SU-DHL-6 (cell line): Measurements from ENCODE around the gene C1orf52.

Experiments
- H2AFZ ChIP-seq: fragments of 200-600 bp; sonication (generic); 2 replicates; pipeline ENCODE4 v1.6.1; 2014; ENCODE audit warnings: low read depth, mild to moderate bottlenecking, moderate library complexity, mixed read lengths, antibody characterized with exemption, low read length; ENCODE audit not compliant: severe bottlenecking
- H3F3A ChIP-seq: fragments of 200-600 bp; shearing (Covaris generic); 2 replicates; pipeline ENCODE4 v1.6.0; 2016; ENCODE audit warnings: antibody characterized with exemption, mild to moderate bottlenecking; ENCODE audit not compliant: insufficient read depth
- H3K27ac ChIP-seq: fragments of 200-600 bp; sonication (generic); 2 replicates; pipeline ENCODE4 v1.5.1; 2016; ENCODE audit warnings: low read depth, mild to moderate bottlenecking, low read length, moderate library complexity, mixed read lengths
- H3K27me3 ChIP-seq: fragments of 200-600 bp; sonication (generic), shearing (Covaris generic); 2 replicates; pipeline ENCODE4 v1.6.0; 2014; ENCODE audit warnings: mild to moderate bottlenecking, low read length
- H3K36me3 ChIP-seq: fragments of 200-600 bp; sonication (generic); 2 replicates; pipeline ENCODE4 v1.6.1; 2014; ENCODE audit warnings: mild to moderate bottlenecking, low read length, mixed read lengths
- H3K4me2 ChIP-seq: fragments of 300-600, 200-600 bp; shearing (Covaris generic), sonication (generic); 2 replicates; pipeline ENCODE4 v1.6.0; 2014; ENCODE audit warnings: low read length, low read depth, mild to moderate bottlenecking; ENCODE audit not compliant: poor library complexity, severe bottlenecking
- H3K4me3 ChIP-seq: fragments of 200-600 bp; sonication (generic); 2 replicates; pipeline ENCODE4 v1.5.1; 2014; ENCODE audit warnings: antibody characterized with exemption, low read length, mild to moderate bottlenecking, mixed read lengths; ENCODE audit not compliant: insufficient read depth, poor library complexity, severe bottlenecking
- H3K79me2 ChIP-seq: fragments of 200-600 bp; sonication (generic); 2 replicates; pipeline ENCODE4 v1.6.1; 2014; ENCODE audit warnings: mild to moderate bottlenecking, low read length, moderate library complexity; ENCODE audit not compliant: insufficient read depth
- H3K9ac ChIP-seq: fragments of 200-600 bp; sonication (generic); 2 replicates; pipeline ENCODE4 v1.7.0; 2014; ENCODE audit warnings: mild to moderate bottlenecking, low read length
- H3K9me2 ChIP-seq: fragments of 200-600 bp; sonication (generic); replicated peaks from 2 replicates; pipeline ENCODE4 v1.6.1; 2014; ENCODE audit warnings: low read length; ENCODE audit not compliant: insufficient read depth
- H3K9me3 ChIP-seq: fragments of 200-600 bp; sonication (generic); 2 replicates; pipeline ENCODE4 v1.6.1; 2014; ENCODE audit warnings: low read length, mixed read lengths; ENCODE audit not compliant: insufficient read depth
- H4K20me1 ChIP-seq: fragments of 200-600 bp; sonication (generic); 2 replicates; pipeline ENCODE4 v1.6.1; 2014; ENCODE audit warnings: low read depth, mild to moderate bottlenecking, antibody characterized with exemption, low read length, moderate library complexity, mixed read lengths
- EZH2phosphoT487 ChIP-seq: fragments of 200-600 bp; sonication (generic), shearing (Covaris generic); conservative IDR thresholded peaks from 2 replicates; pipeline ENCODE4 v1.6.1; 2018; ENCODE audit warnings: mild to moderate bottlenecking, antibody characterized with exemption, low read length, moderate library complexity, mixed read lengths
- TF ChIP-seq, protein P1 (sequence below): fragments of 200-600 bp; sonication (generic); IDR thresholded peaks from one replicate; pipeline ENCODE4 v1.5.1; 2017; ENCODE audit warnings: antibody characterized with exemption, mild to moderate bottlenecking, low read length, moderate library complexity; ENCODE audit not compliant: insufficient read depth, poor library complexity, severe bottlenecking

The C1orf52 gene

DNA sequence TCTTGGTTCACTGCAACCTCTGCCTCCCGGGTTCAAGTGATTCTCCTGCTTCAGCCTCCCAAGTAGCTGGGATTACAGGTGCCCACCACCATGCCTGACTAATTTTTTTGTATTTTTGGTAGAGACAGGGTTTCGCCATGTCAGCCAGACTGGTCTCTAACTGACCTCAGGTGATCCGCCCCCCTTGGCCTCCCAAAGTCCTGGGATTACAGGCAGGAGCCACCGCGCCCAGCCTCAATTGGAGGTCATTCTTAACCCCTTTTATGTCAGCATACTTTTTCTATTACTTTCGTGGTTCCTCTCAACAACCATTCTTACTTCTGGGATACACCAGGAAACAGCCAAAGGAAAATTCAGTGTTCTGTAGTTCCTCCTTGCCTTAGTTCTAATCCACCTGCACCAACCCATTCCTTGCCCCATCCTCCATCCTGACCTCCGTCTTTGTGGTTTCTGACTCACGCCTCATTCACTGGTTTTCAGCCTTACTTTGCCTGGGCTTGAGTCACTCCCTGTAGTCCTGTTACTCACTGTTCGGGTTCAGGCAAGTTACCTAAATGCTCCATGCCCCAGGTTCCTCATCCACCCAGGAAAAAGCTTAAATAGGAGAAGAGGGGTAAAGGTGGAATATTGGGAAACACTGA is 29.9 kb upstream of the C1orf52 start:
- TF ChIP-seq, protein P1, sequence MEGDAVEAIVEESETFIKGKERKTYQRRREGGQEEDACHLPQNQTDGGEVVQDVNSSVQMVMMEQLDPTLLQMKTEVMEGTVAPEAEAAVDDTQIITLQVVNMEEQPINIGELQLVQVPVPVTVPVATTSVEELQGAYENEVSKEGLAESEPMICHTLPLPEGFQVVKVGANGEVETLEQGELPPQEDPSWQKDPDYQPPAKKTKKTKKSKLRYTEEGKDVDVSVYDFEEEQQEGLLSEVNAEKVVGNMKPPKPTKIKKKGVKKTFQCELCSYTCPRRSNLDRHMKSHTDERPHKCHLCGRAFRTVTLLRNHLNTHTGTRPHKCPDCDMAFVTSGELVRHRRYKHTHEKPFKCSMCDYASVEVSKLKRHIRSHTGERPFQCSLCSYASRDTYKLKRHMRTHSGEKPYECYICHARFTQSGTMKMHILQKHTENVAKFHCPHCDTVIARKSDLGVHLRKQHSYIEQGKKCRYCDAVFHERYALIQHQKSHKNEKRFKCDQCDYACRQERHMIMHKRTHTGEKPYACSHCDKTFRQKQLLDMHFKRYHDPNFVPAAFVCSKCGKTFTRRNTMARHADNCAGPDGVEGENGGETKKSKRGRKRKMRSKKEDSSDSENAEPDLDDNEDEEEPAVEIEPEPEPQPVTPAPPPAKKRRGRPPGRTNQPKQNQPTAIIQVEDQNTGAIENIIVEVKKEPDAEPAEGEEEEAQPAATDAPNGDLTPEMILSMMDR = no peak
- no peak for TF ChIP-seq EZH2phosphoT487
- Histone ChIP-seq H3K4me3 (no peak overlapping the region), H3K4me2 (no peak overlapping the region), H3K79me2 (no peaks in the 10 kb centered on the region), H3K9ac (no peak overlapping the region), H3K27ac (no peak overlapping the region), H3K27me3 (no peaks in the 10 kb centered on the region), H3K36me3 (no peaks in the 10 kb centered on the region), H4K20me1 (no peaks in the 10 kb centered on the region), H3K9me3 (no peaks in the 10 kb centered on the region), H3K9me2 (no peaks in the 10 kb centered on the region), H2AFZ (no peak overlapping the region), H3F3A (no peaks in the 10 kb centered on the region)

DNA sequence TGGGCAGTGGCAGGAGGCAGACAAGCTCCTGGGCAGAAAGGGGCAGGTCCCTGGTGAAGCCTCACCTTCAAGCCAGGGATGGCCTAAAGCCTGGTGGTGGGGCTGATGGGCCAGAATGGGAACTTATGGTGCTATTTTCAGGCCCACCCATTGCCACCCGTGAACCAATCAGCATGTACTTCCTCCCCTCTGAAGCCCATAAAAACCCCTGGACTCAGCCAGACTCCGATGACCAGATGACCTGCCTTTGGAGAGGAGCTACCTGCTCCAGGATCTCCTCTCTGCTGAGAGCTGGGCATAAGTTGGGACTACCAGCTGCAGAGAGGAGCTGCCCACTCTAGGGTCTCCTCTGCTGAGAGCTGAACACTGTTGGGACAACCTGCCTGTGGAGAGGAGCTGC is 24.7 kb upstream of the C1orf52 start:
- Histone ChIP-seq H3K9me3 (no peaks in the 10 kb centered on the region), H3K36me3 (no peaks in the 10 kb centered on the region), H3K27me3 (no peaks in the 10 kb centered on the region), H3K9me2 (no peaks in the 10 kb centered on the region), H3K79me2 (no peaks in the 10 kb centered on the region), H3K27ac (no peak overlapping the region), H3K9ac (no peak overlapping the region), H4K20me1 (no peaks in the 10 kb centered on the region), H3K4me2 (no peak overlapping the region), H3K4me3 (no peak overlapping the region), H2AFZ (no peak overlapping the region), H3F3A (no peaks in the 10 kb centered on the region)
- TF ChIP-seq EZH2phosphoT487 = no peak
- TF ChIP-seq, protein P1 = no peak

DNA sequence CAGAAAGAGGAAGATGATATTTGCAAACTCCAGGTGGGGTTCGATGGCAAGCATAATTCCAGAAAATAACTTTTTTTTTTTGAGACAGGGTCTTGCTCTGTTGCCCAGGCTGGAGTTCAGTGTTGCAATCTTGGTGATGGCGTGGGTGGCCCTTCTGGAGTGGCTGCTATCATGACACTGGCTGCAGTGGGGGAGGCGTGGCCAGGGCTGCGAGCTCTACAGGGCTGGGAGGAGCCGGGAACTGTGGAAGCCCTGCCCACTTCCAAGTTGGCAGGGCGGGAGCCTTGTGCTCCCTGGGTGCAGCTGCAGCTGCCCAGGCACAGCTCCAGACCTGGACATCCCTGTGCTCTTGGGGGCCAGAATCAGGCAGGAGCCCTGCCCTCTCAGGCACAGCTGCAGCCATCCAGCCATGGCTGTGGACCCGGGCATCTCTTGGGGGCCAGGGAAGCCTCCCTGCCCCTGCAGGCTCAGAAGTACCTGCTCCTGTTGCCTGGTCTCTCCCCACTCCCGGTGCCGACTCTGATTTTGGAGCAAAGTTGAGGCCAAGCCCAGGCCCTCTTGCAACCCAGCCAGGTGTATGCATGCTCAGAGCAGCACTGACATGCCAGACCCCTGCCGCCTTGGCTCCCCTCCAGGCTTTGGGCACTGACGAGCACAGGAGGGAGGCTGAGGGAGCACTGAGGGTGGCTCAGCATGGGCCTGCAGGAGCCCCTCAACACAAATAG is 24.2 kb upstream of the C1orf52 start:
- H2AFZ ChIP-seq = no peak overlapping the region
- TF ChIP-seq EZH2phosphoT487 = no peak
- TF ChIP-seq, protein P1 = no peak
- no peaks in the 10 kb centered on the region for H3K9me2 ChIP-seq
- no peak overlapping the region for H3K9ac ChIP-seq
- no peaks in the 10 kb centered on the region for H3K36me3 ChIP-seq
- no peak overlapping the region for H3K27ac ChIP-seq
- no peak overlapping the region for H3K4me3 ChIP-seq
- no peaks in the 10 kb centered on the region for H3K9me3 ChIP-seq
- no peaks in the 10 kb centered on the region for H3K27me3 ChIP-seq
- no peak overlapping the region for H3K4me2 ChIP-seq
- H3K79me2 ChIP-seq = no peaks in the 10 kb centered on the region
- no peaks in the 10 kb centered on the region for H3F3A ChIP-seq
- no peaks in the 10 kb centered on the region for H4K20me1 ChIP-seq
